ENCODE results near the gene SYT1.

SYT1 gene

DNA sequence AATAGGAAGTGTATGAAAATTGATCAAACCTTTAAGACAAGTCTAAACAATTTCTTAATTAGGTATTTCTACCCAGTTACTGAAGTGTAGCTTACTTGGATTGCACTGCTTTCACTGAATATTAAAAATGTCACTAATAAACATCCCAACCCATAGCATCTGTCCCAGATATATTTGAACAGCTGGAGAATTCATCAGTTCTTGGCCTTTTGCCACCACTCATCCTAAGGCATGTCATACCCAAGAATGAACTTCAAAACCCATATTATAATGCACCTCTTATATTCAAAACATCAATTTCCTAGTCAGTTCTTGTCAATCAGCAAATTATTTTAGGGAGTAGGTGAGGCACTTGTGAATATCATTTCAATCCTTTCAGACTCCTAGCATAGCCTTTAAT lies 433.9 kb downstream of the SYT1 start:
- Histone ChIP-seq H3K36me3 (ENCODE audit: control insufficient read depth in 2 of 2, insufficient read depth in 1 of 2, low read length in 2 of 2) (peaks cover 0 to 2% of the 10 kb centered on the region in 2 experiments; a peak in 1 of 3 replicates), H3K27ac (ENCODE audit: extremely low read depth, low read depth, low read length) (no peak overlapping the region), H3K4me3 (ENCODE audit: low read depth, low read length) (no peak overlapping the region), H3K9me3 (ENCODE audit: control insufficient read depth, insufficient read depth, low read depth, low read length) (no peaks in the 10 kb centered on the region), H3K4me1 (ENCODE audit: control insufficient read depth, insufficient read depth, low read length) (no peaks in the 10 kb centered on the region)
- ChIA-PET POLR2A (no interaction called here), CTCF (no interaction called here)
- TF ChIP-seq ZSCAN23 (tag by site-specific recombination; IDR thresholded peaks at IDR 0.05) (no peak), ZNF473 (tag by site-specific recombination; IDR thresholded peaks at IDR 0.05) (no peak), ZNF530 (tag by site-specific recombination; IDR thresholded peaks at IDR 0.05; ENCODE audit: low read depth) (no peak), KLF10 (tag by site-specific recombination; IDR thresholded peaks at IDR 0.05) (no peak), ZFHX2 (tag by site-specific recombination; conservative IDR thresholded peaks at IDR 0.05) (no peak), ZNF830 (tag by site-specific recombination; IDR thresholded peaks at IDR 0.05; ENCODE audit: low read depth) (no peak), ZBTB7A (tag by site-specific recombination; IDR thresholded peaks at IDR 0.05; ENCODE audit: low read depth) (no peak), SP7 (tag by site-specific recombination; IDR thresholded peaks at IDR 0.05) (no peak), ZNF623 (tag by site-specific recombination; IDR thresholded peaks at IDR 0.05) (no peak), ZNF221 (tag by site-specific recombination; IDR thresholded peaks at IDR 0.05; ENCODE audit: borderline replicate concordance) (no peak), MEIS1 (CRISPR knock-in tag; IDR thresholded peaks at IDR 0.05; ENCODE audit: borderline replicate concordance) (no peak), ZNF274 (IDR thresholded peaks at IDR 0.05; ENCODE audit: low read length) (no peak), ZNF274 (tag by site-specific recombination; IDR thresholded peaks at IDR 0.05; ENCODE audit: borderline replicate concordance) (no peak), ZNF184 (tag by site-specific recombination; IDR thresholded peaks at IDR 0.05) (no peak), ZNF791 (tag by site-specific recombination; IDR thresholded peaks at IDR 0.05) (no peak), ZNF132 (tag by site-specific recombination; IDR thresholded peaks at IDR 0.05; ENCODE audit: borderline replicate concordance) (no peak)
- TF ChIP-seq, protein P1, sequence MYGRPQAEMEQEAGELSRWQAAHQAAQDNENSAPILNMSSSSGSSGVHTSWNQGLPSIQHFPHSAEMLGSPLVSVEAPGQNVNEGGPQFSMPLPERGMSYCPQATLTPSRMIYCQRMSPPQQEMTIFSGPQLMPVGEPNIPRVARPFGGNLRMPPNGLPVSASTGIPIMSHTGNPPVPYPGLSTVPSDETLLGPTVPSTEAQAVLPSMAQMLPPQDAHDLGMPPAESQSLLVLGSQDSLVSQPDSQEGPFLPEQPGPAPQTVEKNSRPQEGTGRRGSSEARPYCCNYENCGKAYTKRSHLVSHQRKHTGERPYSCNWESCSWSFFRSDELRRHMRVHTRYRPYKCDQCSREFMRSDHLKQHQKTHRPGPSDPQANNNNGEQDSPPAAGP (tag by site-specific recombination; IDR thresholded peaks at IDR 0.05): no peak

DNA sequence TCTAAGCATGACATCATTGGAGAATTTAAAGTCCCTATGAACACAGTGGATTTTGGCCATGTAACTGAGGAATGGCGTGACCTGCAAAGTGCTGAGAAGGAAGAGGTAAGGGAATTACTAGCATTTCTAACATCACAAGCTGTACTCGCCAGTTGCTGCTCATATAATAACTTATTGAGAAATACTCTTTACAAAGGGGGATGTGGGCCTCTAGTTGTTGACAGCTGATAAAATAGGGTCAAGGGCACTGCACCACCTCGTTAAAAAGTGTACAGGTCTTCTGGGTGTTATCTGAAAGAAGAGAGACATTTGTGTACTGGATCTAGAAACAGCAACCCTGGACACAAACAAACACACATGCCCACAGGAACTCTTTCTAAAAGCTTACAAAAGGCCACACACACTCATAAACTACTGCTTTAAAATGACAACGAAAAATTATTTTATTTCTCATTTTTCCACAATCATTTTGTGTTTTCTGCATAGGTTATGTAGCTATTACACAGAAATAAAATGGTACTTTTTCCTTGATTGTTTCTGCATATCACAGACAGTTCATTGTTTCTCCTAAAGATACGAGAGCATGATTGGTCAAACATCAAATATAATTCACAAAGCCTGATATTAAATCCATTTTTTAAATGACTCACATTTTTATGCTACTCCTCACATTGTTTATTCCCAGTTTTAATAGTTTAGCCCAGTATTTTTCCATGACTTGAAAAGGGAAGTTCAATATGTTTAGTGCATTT lies 435.0 kb downstream of the SYT1 start:
- H3K4me3 ChIP-seq (ENCODE audit: low read depth, low read length): no peak overlapping the region
- H3K27ac ChIP-seq (ENCODE audit: extremely low read depth, low read depth, low read length): no peak overlapping the region
- no peak for TF ChIP-seq ZNF426 (tag by site-specific recombination; IDR thresholded peaks at IDR 0.05)
- no peak for TF ChIP-seq ZNF571 (tag by site-specific recombination; IDR thresholded peaks at IDR 0.05)
- TF ChIP-seq REPIN1 (tag by site-specific recombination; IDR thresholded peaks at IDR 0.05; ENCODE audit: low read depth): no peak
- no peak for TF ChIP-seq ZNF792 (tag by site-specific recombination; IDR thresholded peaks at IDR 0.05)
- TF ChIP-seq ZNF121 (tag by site-specific recombination; IDR thresholded peaks at IDR 0.05): no peak
- TF ChIP-seq ZNF133 (tag by site-specific recombination; IDR thresholded peaks at IDR 0.05): no peak
- no peak for TF ChIP-seq ZNF544 (tag by site-specific recombination; IDR thresholded peaks at IDR 0.05)
- TF ChIP-seq ZSCAN23 (tag by site-specific recombination; IDR thresholded peaks at IDR 0.05): no peak
- TF ChIP-seq ZNF302 (tag by site-specific recombination; IDR thresholded peaks at IDR 0.05; ENCODE audit: low read depth): no peak
- TF ChIP-seq, protein P2, sequence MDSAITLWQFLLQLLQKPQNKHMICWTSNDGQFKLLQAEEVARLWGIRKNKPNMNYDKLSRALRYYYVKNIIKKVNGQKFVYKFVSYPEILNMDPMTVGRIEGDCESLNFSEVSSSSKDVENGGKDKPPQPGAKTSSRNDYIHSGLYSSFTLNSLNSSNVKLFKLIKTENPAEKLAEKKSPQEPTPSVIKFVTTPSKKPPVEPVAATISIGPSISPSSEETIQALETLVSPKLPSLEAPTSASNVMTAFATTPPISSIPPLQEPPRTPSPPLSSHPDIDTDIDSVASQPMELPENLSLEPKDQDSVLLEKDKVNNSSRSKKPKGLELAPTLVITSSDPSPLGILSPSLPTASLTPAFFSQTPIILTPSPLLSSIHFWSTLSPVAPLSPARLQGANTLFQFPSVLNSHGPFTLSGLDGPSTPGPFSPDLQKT (IDR thresholded peaks at IDR 0.05; ENCODE audit: borderline replicate concordance, low read depth, low read length): no peak
- TF ChIP-seq ZSCAN16 (tag by site-specific recombination; IDR thresholded peaks at IDR 0.05): no peak
- no peak for TF ChIP-seq ZNF488 (tag by site-specific recombination; IDR thresholded peaks at IDR 0.05)
- H3K4me1 ChIP-seq (ENCODE audit: control insufficient read depth, insufficient read depth, low read length): no peaks in the 10 kb centered on the region
- peaks cover 0 to 2% of the 10 kb centered on the region in 2 experiments; a peak in 1 of 3 replicates for H3K36me3 ChIP-seq (ENCODE audit: control insufficient read depth in 2 of 2, insufficient read depth in 1 of 2, low read length in 2 of 2)
- CTCF ChIA-PET: no interaction called here
- H3K9me3 ChIP-seq (ENCODE audit: control insufficient read depth, insufficient read depth, low read depth, low read length): no peaks in the 10 kb centered on the region
- POLR2A ChIA-PET: no interaction called here

All from HEK293 (cell line).